SK-N-SH (cell line): ENCODE data around the gene ZNF391. TPM values are rescaled to one million over a fixed set of nuclear protein-coding genes. Genes with fewer than 3 reads are reported as not detected.

Source experiments
- CTCF ChIA-PET: fragments of 300-600, 350-600 bp; formaldehyde crosslinking; extraction: SDS; loops from one replicate; lab custom pipeline; 2021; lab: Yijun Ruan, JAX
- POLR2A ChIA-PET: fragments of 350-600 bp; sonication (Branson Sonifier 250); formaldehyde crosslinking; extraction: SDS; loops from one replicate; lab custom pipeline; 2020; ENCODE audit warnings: antibody characterized with exemption, inconsistent platforms; lab: Yijun Ruan, JAX
- DNase-seq: peaks from one replicate; pipeline ENCODE4 v3.0.0; 2012
- H2AFZ ChIP-seq: fragments of 200-600 bp; sonication (generic); 2 replicates; pipeline ENCODE4 v1.8.1; 2016; ENCODE audit warnings: antibody characterized with exemption, mild to moderate bottlenecking, low read depth
- H3F3A ChIP-seq: fragments of 200-600 bp; sonication (generic); replicated peaks from 2 replicates; pipeline ENCODE3; 2016; ENCODE audit warnings: antibody characterized with exemption, mild to moderate bottlenecking; ENCODE audit not compliant: insufficient read depth
- H3K27ac ChIP-seq, 2 experiments: fragments of 200-500 bp in 1 of 2; fragments of 200-600 bp in 1 of 2; sonication (Bioruptor generic) in 1 of 2; sonication (generic), shearing (Covaris generic) in 1 of 2; 2 replicates each; pipeline versions ENCODE4 v1.5.1 to v1.6.1; 2014 to 2016; ENCODE audit warnings: low read depth in 2 of 2, inconsistent platforms in 1 of 2, low read length in 1 of 2, mild to moderate bottlenecking in 1 of 2, mixed read lengths in 1 of 2
- H3K27me3 ChIP-seq: fragments of 200-600 bp; sonication (generic), shearing (Covaris generic); 2 replicates; pipeline ENCODE4 v1.6.1; 2016; ENCODE audit warnings: mixed run types; ENCODE audit not compliant: insufficient read depth
- H3K36me3 ChIP-seq, 2 experiments: fragments of 200-500 bp in 1 of 2; fragments of 200-600 bp in 1 of 2; sonication (Bioruptor generic) in 1 of 2; sonication (generic) in 1 of 2; replicated peaks in 1 of 2; 2 replicates each; pipeline versions ENCODE3 to v1.5.1; 2014 to 2016; ENCODE audit warnings: low read length in 1 of 2, mild to moderate bottlenecking in 1 of 2; ENCODE audit not compliant: insufficient read depth in 2 of 2, control insufficient read depth in 1 of 2
- H3K4me1 ChIP-seq, 2 experiments: fragments of 200-500 bp in 1 of 2; fragments of 200-600 bp in 1 of 2; sonication (Bioruptor generic) in 1 of 2; sonication (generic), shearing (Covaris generic) in 1 of 2; 2 replicates each; pipeline versions ENCODE4 v1.5.1 to v1.6.1; 2014 to 2016; ENCODE audit warnings: low read depth in 1 of 2, low read length in 1 of 2, mixed run types in 1 of 2; ENCODE audit not compliant: insufficient read depth in 2 of 2, control insufficient read depth in 1 of 2
- H3K4me2 ChIP-seq: fragments of 200-600 bp; sonication (generic), shearing (Covaris generic); 2 replicates; pipeline ENCODE4 v1.6.1; 2017; ENCODE audit warnings: mixed run types
- H3K4me3 ChIP-seq, 2 experiments: fragments of 200-500 bp in 1 of 2; fragments of 200-600 bp in 1 of 2; sonication (Bioruptor generic) in 1 of 2; sonication (generic), shearing (Covaris generic) in 1 of 2; 2 replicates each; pipeline versions ENCODE4 v1.5.1 to v1.8.1; 2014 to 2016; ENCODE audit warnings: low read depth in 2 of 2, inconsistent platforms in 1 of 2, low read length in 1 of 2, mild to moderate bottlenecking in 1 of 2, mixed read lengths in 1 of 2, moderate library complexity in 1 of 2
- H3K79me2 ChIP-seq: fragments of 200-600 bp; sonication (generic); 2 replicates; pipeline ENCODE4 v1.8.1; 2017; ENCODE audit warnings: mild to moderate bottlenecking; ENCODE audit not compliant: insufficient read depth
- H3K9ac ChIP-seq: fragments of 200-600 bp; sonication (generic); 2 replicates; pipeline ENCODE4 v1.6.1; 2017; ENCODE audit warnings: mixed run types
- H3K9me2 ChIP-seq: fragments of 200-600 bp; sonication (generic); 2 replicates; pipeline ENCODE4 v1.6.1; 2017; ENCODE audit warnings: mixed run types
- H3K9me3 ChIP-seq: fragments of 200-600 bp; sonication (generic); 2 replicates; pipeline ENCODE4 v1.6.1; 2017; ENCODE audit warnings: mixed run types, mild to moderate bottlenecking, moderate library complexity
- H4K20me1 ChIP-seq: fragments of 200-600 bp; sonication (generic); 2 replicates; pipeline ENCODE4 v1.6.1; 2017; ENCODE audit warnings: mild to moderate bottlenecking, mixed run types; ENCODE audit not compliant: insufficient read depth
- CHD2 ChIP-seq: fragments of 150-350 bp; IDR thresholded peaks from 2 replicates; pipeline ENCODE4 v1.6.1; 2018; ENCODE audit warnings: low read length; ENCODE audit not compliant: partially characterized antibody
- ELF1 ChIP-seq: IDR thresholded peaks from 2 replicates; pipeline ENCODE4 v1.4.0; 2012
- EP300 ChIP-seq, 2 experiments: IDR thresholded peaks; 2 replicates each; pipeline versions ENCODE4 v1.4.0 to v1.6.1; 2012; ENCODE audit warnings: borderline replicate concordance in 1 of 2, low read depth in 1 of 2, low read length in 1 of 2
- EZH2phosphoT487 ChIP-seq: fragments of 200-600 bp; sonication (generic); IDR thresholded peaks from 2 replicates; pipeline ENCODE4 v1.6.1; 2017; ENCODE audit warnings: low read depth, mixed run types, mild to moderate bottlenecking, antibody characterized with exemption, moderate library complexity, borderline replicate concordance
- PBX3 ChIP-seq: IDR thresholded peaks from 2 replicates; pipeline ENCODE4; 2012
- POLR2AphosphoS5 ChIP-seq: IDR thresholded peaks from 2 replicates; pipeline ENCODE4 v1.6.1; 2012; ENCODE audit warnings: low read depth, low read length
- RAD21 ChIP-seq: IDR thresholded peaks from 2 replicates; pipeline ENCODE4 v1.6.1; 2012; ENCODE audit warnings: mild to moderate bottlenecking, low read length
- RXRA ChIP-seq: IDR thresholded peaks from 2 replicates; pipeline ENCODE4 v1.4.0; 2012; ENCODE audit warnings: low read depth, mild to moderate bottlenecking, borderline replicate concordance
- TAF1 ChIP-seq: IDR thresholded peaks from 2 replicates; pipeline ENCODE4 v1.6.1; 2012; ENCODE audit warnings: low read depth, mild to moderate bottlenecking, low read length, moderate library complexity, borderline replicate concordance
- USF2 ChIP-seq: fragments of 150-350 bp; IDR thresholded peaks from 2 replicates; pipeline ENCODE4 v1.6.1; 2017; ENCODE audit warnings: antibody characterized with exemption, low read length, low read depth, borderline replicate concordance
- WGBS: methylation state at CpG from one replicate; pipeline ENCODE4 v1.1.6; 2017; ENCODE audit warnings: low lambda C conversion rate; 5-methylcytosine and 5-hydroxymethylcytosine counted together
- polyA plus RNA-seq, 3 experiments: library from polyadenylated mRNA; depleted of rRNA; stranded (reverse); fragments of >200 nt; gene quantifications; 2 replicates each; pipeline ENCODE4 v1.2.3, GENCODE V29; 2012
- TF ChIP-seq, protein P1 (sequence below): fragments of 150-350 bp; IDR thresholded peaks from 2 replicates; pipeline ENCODE4 v1.6.1; 2016; ENCODE audit warnings: mild to moderate bottlenecking, low read depth, low read length

ZNF391 gene
- polyA plus RNA-seq, 1 of the 3 experiments (the other 2 are of a cell fraction) = 0.77 TPM

DNA sequence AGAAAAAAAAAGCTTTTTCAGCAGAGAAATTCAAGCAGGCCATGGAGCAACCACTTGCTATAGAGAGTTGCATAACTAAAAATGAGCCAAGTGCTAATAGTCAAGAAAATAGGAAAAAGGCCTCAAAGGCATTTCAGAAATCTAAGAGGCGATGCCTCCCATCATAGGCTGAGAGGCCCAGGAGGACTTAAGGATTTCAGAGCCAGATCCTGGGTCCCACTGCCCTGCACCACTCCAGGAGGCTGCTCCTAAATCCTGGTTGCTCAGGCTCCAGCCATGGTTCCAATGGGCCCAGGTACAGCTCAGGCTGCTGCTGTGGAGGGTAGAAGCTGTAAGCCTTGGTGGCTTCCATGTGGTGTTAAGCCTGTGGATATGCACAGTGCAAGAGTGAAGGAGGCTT is 5.5 kb downstream of the ZNF391 start:
- no peaks in the 10 kb centered on the region for H3F3A ChIP-seq
- no peak for DNase-seq
- no peak overlapping the region for H2AFZ ChIP-seq
- H3K36me3 ChIP-seq = peaks cover 0 to 4% of the 10 kb centered on the region in 2 experiments
- no peak overlapping the region for H3K4me3 ChIP-seq
- H3K4me1 ChIP-seq = no peaks in the 10 kb centered on the region; a peak in 1 of 4 replicates
- no peak overlapping the region for H3K27ac ChIP-seq
- POLR2A ChIA-PET = no interaction called here
- no peaks in the 10 kb centered on the region for H4K20me1 ChIP-seq
- no peaks in the 10 kb centered on the region for H3K27me3 ChIP-seq
- H3K9me3 ChIP-seq = no peaks in the 10 kb centered on the region
- no peak overlapping the region for H3K4me2 ChIP-seq
- H3K79me2 ChIP-seq = no peaks in the 10 kb centered on the region
- TF ChIP-seq TAF1 (no peak), EZH2phosphoT487 (no peak), ELF1 (no peak), RXRA (no peak), POLR2AphosphoS5 (no peak), CHD2 (no peak), USF2 (no peak), RAD21 (no peak)
- TF ChIP-seq, protein P1, sequence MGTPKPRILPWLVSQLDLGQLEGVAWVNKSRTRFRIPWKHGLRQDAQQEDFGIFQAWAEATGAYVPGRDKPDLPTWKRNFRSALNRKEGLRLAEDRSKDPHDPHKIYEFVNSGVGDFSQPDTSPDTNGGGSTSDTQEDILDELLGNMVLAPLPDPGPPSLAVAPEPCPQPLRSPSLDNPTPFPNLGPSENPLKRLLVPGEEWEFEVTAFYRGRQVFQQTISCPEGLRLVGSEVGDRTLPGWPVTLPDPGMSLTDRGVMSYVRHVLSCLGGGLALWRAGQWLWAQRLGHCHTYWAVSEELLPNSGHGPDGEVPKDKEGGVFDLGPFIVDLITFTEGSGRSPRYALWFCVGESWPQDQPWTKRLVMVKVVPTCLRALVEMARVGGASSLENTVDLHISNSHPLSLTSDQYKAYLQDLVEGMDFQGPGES = no peak
- no peak overlapping the region for H3K9ac ChIP-seq
- H3K9me2 ChIP-seq = no peaks in the 10 kb centered on the region
- CTCF ChIA-PET = interaction anchor here (0.6 kb wide), 1 partner anchor 14 kb away, joined by 3 read pairs; no protein-coding TSS in a partner anchor
- 50% methylated on average over 1 of the region's 1 CpG for WGBS

DNA sequence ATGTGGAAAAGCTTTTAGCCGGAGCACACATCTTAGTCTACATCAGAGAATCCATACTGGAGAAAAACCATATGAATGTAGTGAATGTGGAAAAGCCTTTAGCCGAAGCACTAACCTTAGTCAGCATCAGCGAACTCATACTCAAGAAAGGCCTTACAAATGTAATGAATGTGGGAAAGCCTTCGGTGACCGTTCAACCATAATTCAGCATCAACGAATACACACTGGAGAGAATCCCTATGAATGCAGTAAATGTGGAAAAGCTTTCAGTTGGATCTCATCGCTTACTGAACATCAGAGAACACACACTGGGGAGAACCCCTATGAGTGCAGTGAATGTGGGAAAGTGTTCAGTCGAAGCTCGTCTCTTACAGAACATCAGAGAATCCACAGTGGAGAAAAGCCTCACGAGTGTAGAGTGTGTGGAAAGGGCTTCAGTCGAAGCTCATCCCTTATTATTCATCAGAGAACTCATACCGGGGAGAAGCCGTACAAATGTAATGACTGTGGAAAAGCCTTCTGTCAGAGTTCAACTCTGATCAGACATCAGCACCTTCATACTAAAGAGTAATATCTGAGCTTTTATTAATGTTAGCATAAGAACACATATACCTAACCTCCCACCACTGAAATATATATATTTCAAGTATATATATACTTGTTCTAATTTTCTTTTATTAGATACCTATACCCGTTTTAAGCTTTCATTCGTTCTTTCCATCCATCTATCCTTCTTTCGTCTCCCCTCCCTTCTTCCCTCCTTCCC is 12.5 kb downstream of the ZNF391 start:
- DNase-seq = no peak
- H3K9ac ChIP-seq = no peak overlapping the region
- H3K9me2 ChIP-seq = no peaks in the 10 kb centered on the region
- 78% methylated on average over 16 of the region's 16 CpGs for WGBS
- no peaks in the 10 kb centered on the region for H3K27me3 ChIP-seq
- CTCF ChIA-PET = no interaction called here
- H3K4me3 ChIP-seq = no peak overlapping the region; a peak in 1 of 4 replicates
- H3K27ac ChIP-seq = no peak overlapping the region
- POLR2A ChIA-PET = no interaction called here
- peaks cover 2 to 14% of the 10 kb centered on the region in 2 experiments for H3K36me3 ChIP-seq
- H3K4me2 ChIP-seq = no peak overlapping the region
- no peak overlapping the region for H2AFZ ChIP-seq
- H3F3A ChIP-seq = no peaks in the 10 kb centered on the region
- no peaks in the 10 kb centered on the region; the same call in 1 of the 2 replicates for H3K9me3 ChIP-seq
- no peaks in the 10 kb centered on the region for H4K20me1 ChIP-seq
- H3K4me1 ChIP-seq = no peaks in the 10 kb centered on the region
- no peaks in the 10 kb centered on the region for H3K79me2 ChIP-seq
- TF ChIP-seq PBX3 = no peak
- no peak for TF ChIP-seq EP300 (IDR thresholded peaks at IDR 0.05; ENCODE audit: borderline replicate concordance in 1 of 2, low read depth in 1 of 2, low read length in 1 of 2)
